HEK293T (cell line): Measurements from ENCODE around the gene ADAMTS12.

Source experiments
- CTCF ChIA-PET: fragments of 350-600 bp; formaldehyde crosslinking; extraction: SDS; loops from one replicate; lab custom pipeline; 2021; ENCODE audit warnings: antibody characterized with exemption, inconsistent platforms; lab: Yijun Ruan, JAX
- POLR2A ChIA-PET: fragments of 350-600 bp; formaldehyde crosslinking; extraction: SDS; loops from one replicate; lab custom pipeline; 2020; ENCODE audit warnings: antibody characterized with exemption, inconsistent platforms; lab: Yijun Ruan, JAX
- DNase-seq: peaks from one replicate; pipeline ENCODE4 v3.0.0; 2012; ENCODE audit warnings: mixed read lengths; ENCODE audit errors: extremely low spot score
- ARNT ChIP-seq: fragments of 450-650 bp; IDR thresholded peaks from 2 replicates; pipeline ENCODE4 v1.6.1; 2017; ENCODE audit warnings: mild to moderate bottlenecking
- BHLHE40 ChIP-seq: fragments of 450-650 bp; IDR thresholded peaks from 2 replicates; pipeline ENCODE4 v1.6.1; 2016; ENCODE audit warnings: mild to moderate bottlenecking, moderate library complexity, borderline replicate concordance
- CTBP1 ChIP-seq: fragments of 450-650 bp; IDR thresholded peaks from 2 replicates; pipeline ENCODE4 v1.6.1; 2016; ENCODE audit warnings: borderline replicate concordance
- ELF4 ChIP-seq: fragments of 450-650 bp; IDR thresholded peaks from 2 replicates; pipeline ENCODE4 v1.6.1; 2017; ENCODE audit warnings: antibody characterized with exemption
- FOXA1 ChIP-seq: fragments of 450-650 bp; IDR thresholded peaks from 2 replicates; pipeline ENCODE4 v1.6.1; 2016; ENCODE audit warnings: mild to moderate bottlenecking
- FOXK2 ChIP-seq: fragments of 450-650 bp; IDR thresholded peaks from 2 replicates; pipeline ENCODE4 v1.6.1; 2016; ENCODE audit warnings: mild to moderate bottlenecking
- FOXM1 ChIP-seq: fragments of 450-650 bp; IDR thresholded peaks from 2 replicates; pipeline ENCODE4 v1.6.1; 2017; ENCODE audit warnings: mild to moderate bottlenecking, borderline replicate concordance
- HDGF ChIP-seq: fragments of 450-650 bp; IDR thresholded peaks from 2 replicates; pipeline ENCODE4 v1.6.1; 2017; ENCODE audit warnings: antibody characterized with exemption, borderline replicate concordance
- L3MBTL2 ChIP-seq: fragments of 450-650 bp; conservative IDR thresholded peaks from 2 replicates; pipeline ENCODE4 v1.6.1; 2016; ENCODE audit warnings: mild to moderate bottlenecking
- LEF1 ChIP-seq: fragments of 450-650 bp; IDR thresholded peaks from 2 replicates; pipeline ENCODE4 v1.6.1; 2017; ENCODE audit warnings: mild to moderate bottlenecking, borderline replicate concordance
- NFRKB ChIP-seq: fragments of 450-650 bp; IDR thresholded peaks from 2 replicates; pipeline ENCODE4 v1.6.1; 2016; ENCODE audit warnings: mild to moderate bottlenecking, moderate library complexity
- PKNOX1 ChIP-seq: fragments of 450-650 bp; IDR thresholded peaks from 2 replicates; pipeline ENCODE4 v1.6.1; 2016
- SP1 ChIP-seq: fragments of 450-650 bp; IDR thresholded peaks from 2 replicates; pipeline ENCODE4 v1.6.1; 2017
- SUZ12 ChIP-seq: fragments of 450-650 bp; IDR thresholded peaks from 2 replicates; pipeline ENCODE4 v1.6.1; 2016; ENCODE audit warnings: mild to moderate bottlenecking
- TARDBP ChIP-seq: fragments of 450-650 bp; IDR thresholded peaks from 2 replicates; pipeline ENCODE4 v1.6.1; 2016
- ZNF384 ChIP-seq: fragments of 450-650 bp; IDR thresholded peaks from 2 replicates; pipeline ENCODE4 v1.6.1; 2016

Gene ADAMTS12

GRCh38 chr5:33810491-33811120 lies 81.2 kb downstream of the ADAMTS12 start:
- ChIA-PET POLR2A (no interaction called here), CTCF (no interaction called here)
- no peak for TF ChIP-seq PKNOX1
- no peak for TF ChIP-seq SUZ12
- TF ChIP-seq CTBP1 = no peak
- TF ChIP-seq ZNF384 = no peak
- no peak for TF ChIP-seq FOXA1
- no peak for TF ChIP-seq ARNT
- TF ChIP-seq TARDBP = no peak
- no peak for TF ChIP-seq NFRKB
- no peak for TF ChIP-seq FOXM1
- no peak for DNase-seq

- TF ChIP-seq FOXM1 (no peak), L3MBTL2 (no peak), LEF1 (no peak), SP1 (no peak), BHLHE40 (no peak), ZNF384 (no peak), HDGF (no peak), ELF4 (no peak), SUZ12 (no peak), FOXK2 (no peak), ARNT (no peak), PKNOX1 (no peak), FOXA1 (no peak), CTBP1 (no peak), TARDBP (no peak), NFRKB (no peak)
- ChIA-PET CTCF (no interaction called here), POLR2A (no interaction called here)
- no peak for DNase-seq
These were observed 81.9 kb downstream of the ADAMTS12 start for GRCh38 chr5:33809936-33810335.

GRCh38 chr5:33808699-33809098 lies 83.1 kb downstream of the ADAMTS12 start:
- POLR2A ChIA-PET = no interaction called here
- DNase-seq = no peak
- CTCF ChIA-PET = no interaction called here
- TF ChIP-seq HDGF (no peak), L3MBTL2 (no peak), ZNF384 (no peak), ELF4 (no peak), FOXK2 (no peak), FOXM1 (no peak), LEF1 (no peak), PKNOX1 (no peak)

GRCh38 chr5:33807771-33808170 lies 84.0 kb downstream of the ADAMTS12 start:
- DNase-seq = no peak
- TF ChIP-seq TARDBP = no peak
- TF ChIP-seq HDGF = no peak
- TF ChIP-seq CTBP1 = no peak
- TF ChIP-seq ELF4 = no peak
- TF ChIP-seq ZNF384 = no peak
- TF ChIP-seq LEF1 = no peak
- no peak for TF ChIP-seq FOXA1
- TF ChIP-seq NFRKB = no peak
- no peak for TF ChIP-seq FOXK2
- no peak for TF ChIP-seq L3MBTL2
- TF ChIP-seq SP1 = no peak
- no peak for TF ChIP-seq BHLHE40
- TF ChIP-seq ARNT = no peak
- ChIA-PET POLR2A (no interaction called here), CTCF (no interaction called here)

GRCh38 chr5:33806738-33807442 lies 84.9 kb downstream of the ADAMTS12 start:
- CTCF ChIA-PET = no interaction called here
- no peak for DNase-seq
- POLR2A ChIA-PET = no interaction called here
- TF ChIP-seq ZNF384 (no peak), CTBP1 (no peak), LEF1 (no peak), HDGF (no peak), FOXM1 (no peak), NFRKB (no peak), TARDBP (no peak), FOXK2 (no peak), PKNOX1 (no peak), SUZ12 (no peak), ELF4 (no peak), FOXA1 (no peak), BHLHE40 (no peak)
